Sigmoid colon (tissue), 7 donors: ENCODE results near the gene TFIP11. TPM values are rescaled to one million over a fixed set of nuclear protein-coding genes. Genes with fewer than 3 reads are reported as not detected.
"Not testable (repeated sequence)": the region's sequence is repeated elsewhere in the genome, so short reads cannot be mapped to it uniquely, and the experiment has no call there.

Source experiments
- DNase-seq: peaks from one replicate; pipeline ENCODE4 v3.0.0-alpha.2; 2019
- H3K27ac ChIP-seq, 4 donors: fragments of 200-600 bp; sonication (generic); one replicate each; pipeline ENCODE4 v1.5.1; 2016 to 2019; ENCODE audit warnings: mild to moderate bottlenecking in 1 of 4
- H3K27me3 ChIP-seq, 3 donors: fragments of 200-600 bp; sonication (generic); one replicate each; pipeline ENCODE4 v1.5.1; 2019; ENCODE audit warnings: mild to moderate bottlenecking in 1 of 3
- H3K36me3 ChIP-seq, 4 donors: fragments of 200-600 bp; sonication (generic); one replicate each; pipeline ENCODE4 v1.5.1; 2016 to 2019
- H3K4me1 ChIP-seq, 4 donors: fragments of 200-600 bp; sonication (generic); one replicate each; pipeline ENCODE4 v1.5.1; 2017 to 2019
- H3K4me3 ChIP-seq, 4 donors: fragments of 200-600 bp; sonication (generic); one replicate each; pipeline ENCODE4 v1.5.1; 2017 to 2019; ENCODE audit warnings: mild to moderate bottlenecking in 2 of 4, moderate library complexity in 1 of 4
- H3K9me3 ChIP-seq, 4 donors: fragments of 200-600 bp in 3 of 4; sonication (generic) in 3 of 4; one replicate each; pipeline versions ENCODE4 v1.5.1 to v1.6.1; 2013 to 2019
- CTCF ChIP-seq, 4 experiments: fragments of 450-650 bp in 3 of 4; fragments of 200-600 bp in 1 of 4; IDR thresholded peaks; one replicate each; pipeline ENCODE4 v1.5.1; 2016 to 2019; ENCODE audit warnings: antibody characterized with exemption in 4 of 4, mild to moderate bottlenecking in 3 of 4, moderate library complexity in 2 of 4
- EP300 ChIP-seq, 4 donors: sonication (generic); formaldehyde crosslinking; IDR thresholded peaks; one replicate each; pipeline ENCODE4 v1.6.1; 2017; ENCODE audit warnings: antibody characterized with exemption in 4 of 4
- POLR2A ChIP-seq, 2 donors: fragments of 450-650 bp; IDR thresholded peaks; one replicate each; pipeline ENCODE4 v1.6.1; 2016; ENCODE audit warnings: antibody characterized with exemption in 2 of 2, mild to moderate bottlenecking in 2 of 2, moderate library complexity in 2 of 2
- POLR2AphosphoS5 ChIP-seq, 4 donors: sonication (generic); formaldehyde crosslinking; IDR thresholded peaks; one replicate each; pipeline ENCODE4 v1.6.1; 2017; ENCODE audit warnings: antibody characterized with exemption in 4 of 4
- WGBS, 2 donors: extraction: QIAGEN DNeasy Blood & Tissue Kit; methylation state at CpG; one replicate each; pipeline ENCODE4 v1.1.7; 2013; 5-methylcytosine and 5-hydroxymethylcytosine counted together
- intact Hi-C: fragments of 100-400 bp; cut with DNase I; formaldehyde crosslinking; loops from one replicate; pipeline ENCODE4 v1.15.1; 2023
- polyA plus RNA-seq, 3 donors: library from polyadenylated mRNA; stranded (reverse); fragments of 200-250 nt; gene quantifications; one replicate each; pipeline ENCODE4 v1.2.3, GENCODE V29; 2013
- total RNA-seq, 4 donors: library from RNA; depleted of rRNA; stranded (reverse); fragments of >200 nt; gene quantifications; one replicate each; pipeline ENCODE4 v1.1.0, GENCODE V29; 2016
- donor health status: healthy with polysubstance abuse.
- donor health status: Bipolar disorder and iron deficiency.
- donor health status: healthy.

Gene TFIP11
- total and polyA plus RNA-seq, 7 donors = 8.4 to 19.1 (median 15.0) TPM

- no peaks in the 10 kb centered on the region for H3K27me3 ChIP-seq
- no peak overlapping the region for H3K4me3 ChIP-seq
- no peaks in the 10 kb centered on the region for H3K4me1 ChIP-seq
- H3K9me3 ChIP-seq = no peaks in the 10 kb centered on the region
- intact Hi-C loops = no loop called here
- TF ChIP-seq POLR2A (IDR thresholded peaks at IDR 0.05) (no peak), POLR2AphosphoS5 (IDR thresholded peaks at IDR 0.05) (no peak), CTCF (IDR thresholded peaks at IDR 0.05) (no peak)
- H3K36me3 ChIP-seq = peaks cover 0 to 5% (median 0%) of the 10 kb centered on the region in 4 donors
- H3K27ac ChIP-seq = no peak overlapping the region
- WGBS, 2 donors = 55 to 82% methylated on average over 2 of the region's 2 CpGs
- DNase-seq = no peak
Observed at GRCh38 chr22:26529345-26529744, 17.1 kb upstream of the TFIP11 start.

- H3K36me3 ChIP-seq = not testable (repeated sequence)
Observed at GRCh38 chr22:26528518-26528917, 16.2 kb upstream of the TFIP11 start.

GRCh38 chr22:26527574-26528465 lies 15.5 kb upstream of the TFIP11 start:
- Histone ChIP-seq H3K27ac (no peak overlapping the region), H3K4me3 (no peak overlapping the region), H3K27me3 (no peaks in the 10 kb centered on the region), H3K36me3 (peaks cover 0 to 5% (median 0%) of the 10 kb centered on the region in 4 donors), H3K4me1 (no peaks in the 10 kb centered on the region), H3K9me3 (no peaks in the 10 kb centered on the region)
- 83 to 91% methylated on average over 15 of the region's 15 CpGs for WGBS, 2 donors
- intact Hi-C loops = no loop called here
- TF ChIP-seq CTCF (IDR thresholded peaks at IDR 0.05) (no peak), EP300 (IDR thresholded peaks at IDR 0.05) (no peak), POLR2AphosphoS5 (IDR thresholded peaks at IDR 0.05) (no peak), POLR2A (IDR thresholded peaks at IDR 0.05) (no peak)
- DNase-seq = no peak

More at GRCh38 chr22:26528518-26528917, 16.2 kb upstream of the TFIP11 start:
- DNase-seq, intact Hi-C loops, H3K27me3 ChIP-seq, H3K27ac ChIP-seq, H3K9me3 ChIP-seq, H3K4me1 ChIP-seq, H3K4me3 ChIP-seq: not testable (repeated sequence)
- 89 to 97% methylated on average over 9 of the region's 9 CpGs for WGBS, 2 donors

- Histone ChIP-seq H3K9me3 (no peaks in the 10 kb centered on the region), H3K4me1 (no peaks in the 10 kb centered on the region), H3K27me3 (no peaks in the 10 kb centered on the region), H3K27ac (no peak overlapping the region), H3K4me3 (no peak overlapping the region), H3K36me3 (peaks cover 0 to 3% (median 0%) of the 10 kb centered on the region in 4 donors)
- WGBS, 2 donors = 80% methylated on average over 3 of the region's 3 CpGs
- intact Hi-C loops = no loop called here
- no peak for DNase-seq
- no peak for TF ChIP-seq POLR2A (IDR thresholded peaks at IDR 0.05)
- no peak for TF ChIP-seq EP300 (IDR thresholded peaks at IDR 0.05)
- no peak for TF ChIP-seq POLR2AphosphoS5 (IDR thresholded peaks at IDR 0.05)
- no peak for TF ChIP-seq CTCF (IDR thresholded peaks at IDR 0.05)
Observed at GRCh38 chr22:26527167-26527566, 14.9 kb upstream of the TFIP11 start.

GRCh38 chr22:26525946-26526564 lies 13.8 kb upstream of the TFIP11 start:
- WGBS, 2 donors = 90 to 92% methylated on average over 7 of the region's 7 CpGs
- DNase-seq = no peak
- Histone ChIP-seq H3K4me3 (no peak overlapping the region), H3K4me1 (no peaks in the 10 kb centered on the region), H3K9me3 (no peaks in the 10 kb centered on the region), H3K27ac (no peak overlapping the region), H3K36me3 (no peaks in the 10 kb centered on the region), H3K27me3 (no peaks in the 10 kb centered on the region)
- intact Hi-C loops = no loop called here
- TF ChIP-seq EP300 (IDR thresholded peaks at IDR 0.05) = no peak
- TF ChIP-seq CTCF (IDR thresholded peaks at IDR 0.05) = no peak
- TF ChIP-seq POLR2AphosphoS5 (IDR thresholded peaks at IDR 0.05) = no peak
- TF ChIP-seq POLR2A (IDR thresholded peaks at IDR 0.05) = no peak
